Peyer's patch (tissue), 4 donors: ENCODE data around the gene KRT85.

Experiments used
- CTCF ChIP-seq, 6 experiments: fragments of 450-650 bp in 4 of 6; fragments of 200-600 bp in 2 of 6; sonication (generic) in 1 of 6; IDR thresholded peaks; one replicate each; pipeline ENCODE4 v1.5.1; 2017 to 2019; ENCODE audit warnings: antibody characterized with exemption in 6 of 6, mild to moderate bottlenecking in 3 of 6, moderate library complexity in 1 of 6
- POLR2A ChIP-seq, 2 donors: fragments of 450-650 bp; IDR thresholded peaks; one replicate each; pipeline ENCODE4 v1.5.1; 2017; ENCODE audit warnings: antibody characterized with exemption in 2 of 2, mild to moderate bottlenecking in 2 of 2, moderate library complexity in 2 of 2

- TF ChIP-seq CTCF (IDR thresholded peaks at IDR 0.05) (no peak), POLR2A (IDR thresholded peaks at IDR 0.05) (no peak)
Measured at GRCh38 chr12:52313461-52313860, 53.8 kb downstream of the KRT85 start.
